Measurements from ENCODE around the gene ESM1. TPM values are rescaled to one million over a fixed set of nuclear protein-coding genes. Genes with fewer than 3 reads are reported as not detected.

ESM1 gene
- total RNA-seq, 1 donor: 1.8 TPM

DNA sequence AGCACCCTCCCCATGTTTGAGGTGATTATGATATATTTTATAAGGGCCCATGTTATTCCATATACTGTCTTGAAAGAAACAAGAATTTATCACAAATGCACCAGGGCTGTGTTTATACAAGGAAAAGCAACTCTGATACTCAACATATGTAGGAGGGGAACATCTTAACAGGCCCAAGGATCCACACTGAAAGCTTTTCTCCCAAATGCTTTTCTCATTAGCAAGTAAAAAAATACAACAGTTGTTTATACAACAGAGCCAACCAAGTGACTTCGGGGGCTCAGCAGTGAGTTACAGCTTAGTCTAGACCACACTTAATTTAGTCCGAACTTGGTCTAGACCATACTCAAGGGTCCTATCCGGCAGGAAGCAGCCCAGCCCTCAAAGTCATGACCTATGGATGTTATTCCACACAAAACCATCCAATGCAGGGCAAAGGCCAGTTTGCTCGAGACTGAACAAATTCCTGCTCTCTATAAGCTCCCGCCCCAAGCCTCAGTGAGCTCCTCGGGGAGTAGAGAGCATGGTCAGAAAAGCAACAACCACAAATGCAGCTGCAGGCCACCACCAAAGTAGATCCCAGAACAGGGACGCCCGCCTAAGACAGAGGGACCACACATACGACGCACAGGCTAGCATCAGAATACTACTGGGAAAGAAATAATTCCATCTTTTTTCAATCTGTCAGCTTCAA, 45.4 kb upstream of the ESM1 start:
- Histone ChIP-seq H3K4me1 (ENCODE audit: insufficient read depth, low read length) (peaks cover 20% of the 10 kb centered on the region), H3K27ac (ENCODE audit: low read depth, low read length) (peak overlapping the region; percentile 35), H3K4me2 (ENCODE audit: insufficient read depth, low read length) (peak overlapping the region; percentile 73), H2AFZ (ENCODE audit: low read length) (peak overlapping the region; percentile 87), H3K79me2 (ENCODE audit: insufficient read depth, low read length) (no peaks in the 10 kb centered on the region), H4K20me1 (ENCODE audit: insufficient read depth, low read length) (no peaks in the 10 kb centered on the region), H3K36me3 (ENCODE audit: insufficient read depth, low read length) (no peaks in the 10 kb centered on the region), H3K9me3 (ENCODE audit: low read depth, low read length) (no peaks in the 10 kb centered on the region), H3K27me3 (ENCODE audit: insufficient read depth, low read length) (no peaks in the 10 kb centered on the region), H3K4me3 (ENCODE audit: insufficient read depth, low read length) (peak overlapping the region; percentile 36)
- no peak for DNase-seq (ENCODE audit: insufficient read length, low spot score, missing footprints)
- TF ChIP-seq CTCF (IDR thresholded peaks at IDR 0.05; ENCODE audit: extremely low read depth, low read depth, low read length): no peak

DNA sequence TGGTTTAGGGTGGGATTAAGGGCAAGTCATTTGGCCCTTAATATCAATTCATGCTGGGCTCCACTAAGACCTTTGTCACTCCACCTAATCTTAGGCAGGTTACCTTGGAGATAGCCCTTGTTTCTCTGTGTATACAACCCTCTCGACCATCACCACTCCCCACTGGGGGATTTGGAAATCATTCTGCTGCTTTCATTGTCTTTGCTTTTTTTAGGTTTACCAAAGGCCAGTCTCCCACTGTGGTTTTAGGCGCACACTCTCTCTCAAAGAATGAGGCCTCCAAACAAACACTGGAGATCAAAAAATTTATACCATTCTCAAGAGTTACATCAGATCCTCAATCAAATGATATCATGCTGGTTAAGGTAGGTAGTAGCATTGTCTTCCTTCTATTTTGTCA, 44.8 kb upstream of the ESM1 start:
- Histone ChIP-seq H3K4me2 (ENCODE audit: insufficient read depth, low read length) (no peak overlapping the region), H3K27me3 (ENCODE audit: insufficient read depth, low read length) (no peaks in the 10 kb centered on the region), H4K20me1 (ENCODE audit: insufficient read depth, low read length) (no peaks in the 10 kb centered on the region), H3K4me3 (ENCODE audit: insufficient read depth, low read length) (no peak overlapping the region), H3K79me2 (ENCODE audit: insufficient read depth, low read length) (no peaks in the 10 kb centered on the region), H3K27ac (ENCODE audit: low read depth, low read length) (no peak overlapping the region), H2AFZ (ENCODE audit: low read length) (peak overlapping the region; percentile 8), H3K36me3 (ENCODE audit: insufficient read depth, low read length) (no peaks in the 10 kb centered on the region), H3K4me1 (ENCODE audit: insufficient read depth, low read length) (peaks cover 20% of the 10 kb centered on the region), H3K9me3 (ENCODE audit: low read depth, low read length) (no peaks in the 10 kb centered on the region)
- TF ChIP-seq CTCF (IDR thresholded peaks at IDR 0.05; ENCODE audit: extremely low read depth, low read depth, low read length): no peak
- DNase-seq (ENCODE audit: insufficient read length, low spot score, missing footprints): no peak

GRCh38 chr5:55027595-55027994, 42.2 kb upstream of the ESM1 start:
- TF ChIP-seq CTCF (IDR thresholded peaks at IDR 0.05; ENCODE audit: extremely low read depth, low read depth, low read length): no peak
- no peaks in the 10 kb centered on the region for H4K20me1 ChIP-seq (ENCODE audit: insufficient read depth, low read length)
- no peak overlapping the region for H2AFZ ChIP-seq (ENCODE audit: low read length)
- DNase-seq (ENCODE audit: insufficient read length, low spot score, missing footprints): no peak
- H3K27ac ChIP-seq (ENCODE audit: low read depth, low read length): no peak overlapping the region
- no peaks in the 10 kb centered on the region for H3K79me2 ChIP-seq (ENCODE audit: insufficient read depth, low read length)
- H3K9me3 ChIP-seq (ENCODE audit: low read depth, low read length): no peaks in the 10 kb centered on the region
- no peaks in the 10 kb centered on the region for H3K36me3 ChIP-seq (ENCODE audit: insufficient read depth, low read length)
- H3K4me2 ChIP-seq (ENCODE audit: insufficient read depth, low read length): no peak overlapping the region
- peaks cover 20% of the 10 kb centered on the region for H3K4me1 ChIP-seq (ENCODE audit: insufficient read depth, low read length)
- no peaks in the 10 kb centered on the region for H3K27me3 ChIP-seq (ENCODE audit: insufficient read depth, low read length)
- no peak overlapping the region for H3K4me3 ChIP-seq (ENCODE audit: insufficient read depth, low read length)

GRCh38 chr5:55022450-55022849, 37.1 kb upstream of the ESM1 start:
- no peak overlapping the region for H3K27ac ChIP-seq (ENCODE audit: low read depth, low read length)
- no peak overlapping the region for H3K4me3 ChIP-seq (ENCODE audit: insufficient read depth, low read length)
- H3K4me2 ChIP-seq (ENCODE audit: insufficient read depth, low read length): no peak overlapping the region
- no peaks in the 10 kb centered on the region for H3K4me1 ChIP-seq (ENCODE audit: insufficient read depth, low read length)
- no peaks in the 10 kb centered on the region for H3K27me3 ChIP-seq (ENCODE audit: insufficient read depth, low read length)
- TF ChIP-seq CTCF (IDR thresholded peaks at IDR 0.05; ENCODE audit: extremely low read depth, low read depth, low read length): no peak
- no peaks in the 10 kb centered on the region for H3K9me3 ChIP-seq (ENCODE audit: low read depth, low read length)
- no peak for DNase-seq (ENCODE audit: insufficient read length, low spot score, missing footprints)
- H3K79me2 ChIP-seq (ENCODE audit: insufficient read depth, low read length): no peaks in the 10 kb centered on the region
- no peak overlapping the region for H2AFZ ChIP-seq (ENCODE audit: low read length)
- H4K20me1 ChIP-seq (ENCODE audit: insufficient read depth, low read length): no peaks in the 10 kb centered on the region
- no peaks in the 10 kb centered on the region for H3K36me3 ChIP-seq (ENCODE audit: insufficient read depth, low read length)

Data from osteoblast (primary cell).